ENCODE data around the gene OR13C9.
"Not testable (repeated sequence)": the region's sequence is repeated elsewhere in the genome, so short reads cannot be mapped to it uniquely, and the experiment has no call there.

Gene OR13C9

DNA sequence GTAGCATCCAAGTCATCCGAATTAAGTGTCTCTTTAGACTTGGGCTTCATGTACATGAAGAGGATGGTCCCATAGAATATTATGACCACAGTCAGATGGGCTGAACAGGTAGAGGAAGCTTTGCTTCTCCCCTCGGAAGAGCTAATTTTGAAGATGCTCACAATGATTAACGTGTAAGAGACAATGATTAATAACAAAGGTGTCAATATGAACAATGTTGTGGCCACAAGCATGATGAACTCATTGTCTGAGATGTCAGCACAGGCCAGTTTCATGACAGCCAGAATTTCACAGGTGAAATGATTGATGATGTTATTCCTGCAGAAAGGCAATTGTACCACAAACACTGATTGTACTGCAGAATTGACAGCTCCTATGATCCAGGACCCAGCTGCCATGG, 13.2 kb downstream of the OR13C9 start:
- TF ChIP-seq, protein P1, sequence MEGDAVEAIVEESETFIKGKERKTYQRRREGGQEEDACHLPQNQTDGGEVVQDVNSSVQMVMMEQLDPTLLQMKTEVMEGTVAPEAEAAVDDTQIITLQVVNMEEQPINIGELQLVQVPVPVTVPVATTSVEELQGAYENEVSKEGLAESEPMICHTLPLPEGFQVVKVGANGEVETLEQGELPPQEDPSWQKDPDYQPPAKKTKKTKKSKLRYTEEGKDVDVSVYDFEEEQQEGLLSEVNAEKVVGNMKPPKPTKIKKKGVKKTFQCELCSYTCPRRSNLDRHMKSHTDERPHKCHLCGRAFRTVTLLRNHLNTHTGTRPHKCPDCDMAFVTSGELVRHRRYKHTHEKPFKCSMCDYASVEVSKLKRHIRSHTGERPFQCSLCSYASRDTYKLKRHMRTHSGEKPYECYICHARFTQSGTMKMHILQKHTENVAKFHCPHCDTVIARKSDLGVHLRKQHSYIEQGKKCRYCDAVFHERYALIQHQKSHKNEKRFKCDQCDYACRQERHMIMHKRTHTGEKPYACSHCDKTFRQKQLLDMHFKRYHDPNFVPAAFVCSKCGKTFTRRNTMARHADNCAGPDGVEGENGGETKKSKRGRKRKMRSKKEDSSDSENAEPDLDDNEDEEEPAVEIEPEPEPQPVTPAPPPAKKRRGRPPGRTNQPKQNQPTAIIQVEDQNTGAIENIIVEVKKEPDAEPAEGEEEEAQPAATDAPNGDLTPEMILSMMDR (IDR thresholded peaks at IDR 0.05; ENCODE audit: poor library complexity, severe bottlenecking) = no peak
- H3K36me3 ChIP-seq (ENCODE audit: low read depth) = no peaks in the 10 kb centered on the region
- peaks cover 5% of the 10 kb centered on the region for H3K27me3 ChIP-seq (ENCODE audit: insufficient read depth, poor library complexity, severe bottlenecking)
- no peak overlapping the region for H3K4me3 ChIP-seq (ENCODE audit: severe bottlenecking)
- no peaks in the 10 kb centered on the region for H3K9me3 ChIP-seq (ENCODE audit: severe bottlenecking)
- H3K4me1 ChIP-seq (ENCODE audit: insufficient read depth, poor library complexity, severe bottlenecking) = no peaks in the 10 kb centered on the region
- no peak overlapping the region for H3K27ac ChIP-seq (ENCODE audit: poor library complexity, severe bottlenecking)
- ATAC-seq (ENCODE audit: low read depth) (no peak), DNase-seq (ENCODE audit: low spot score) (no peak)

DNA sequence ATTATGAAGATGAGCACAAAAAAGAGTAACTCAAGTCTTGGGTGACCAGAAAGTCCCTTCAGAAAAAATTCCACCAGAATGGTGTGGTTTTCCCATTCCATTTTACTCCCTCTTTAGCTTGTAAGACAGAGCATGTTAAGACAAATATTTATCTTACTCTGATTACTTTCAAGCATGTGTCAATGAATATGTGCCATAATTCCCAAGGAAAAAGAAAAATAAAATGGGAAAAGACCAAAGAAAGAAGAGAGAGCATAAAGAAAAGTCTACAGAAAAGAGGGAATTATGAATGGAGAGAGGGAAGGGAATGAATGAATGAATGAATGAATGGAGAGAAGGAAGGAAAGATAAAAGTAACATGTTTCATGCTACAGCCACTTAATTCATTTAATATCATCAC, 18.7 kb downstream of the OR13C9 start, which contains the start of gene OR13C5:
Gene OR13C5, minus strand, starts transcription at position 101 of the 400 bp plus-strand sequence. Its CDS starts 0 bp downstream, at position 101.
- H3K9me3 ChIP-seq (ENCODE audit: severe bottlenecking); DNase-seq (ENCODE audit: low spot score); H3K27ac ChIP-seq (ENCODE audit: poor library complexity, severe bottlenecking); ATAC-seq (ENCODE audit: low read depth); H3K4me1 ChIP-seq (ENCODE audit: insufficient read depth, poor library complexity, severe bottlenecking); H3K4me3 ChIP-seq (ENCODE audit: severe bottlenecking); H3K27me3 ChIP-seq (ENCODE audit: insufficient read depth, poor library complexity, severe bottlenecking); H3K36me3 ChIP-seq (ENCODE audit: low read depth): not testable (repeated sequence)

- DNase-seq (ENCODE audit: low spot score); H3K9me3 ChIP-seq (ENCODE audit: severe bottlenecking); H3K4me3 ChIP-seq (ENCODE audit: severe bottlenecking); H3K27ac ChIP-seq (ENCODE audit: poor library complexity, severe bottlenecking); H3K27me3 ChIP-seq (ENCODE audit: insufficient read depth, poor library complexity, severe bottlenecking); ATAC-seq (ENCODE audit: low read depth); H3K4me1 ChIP-seq (ENCODE audit: insufficient read depth, poor library complexity, severe bottlenecking); H3K36me3 ChIP-seq (ENCODE audit: low read depth): not testable (repeated sequence)
Observed at GRCh38 chr9:104598749-104599148, 19.3 kb downstream of the OR13C9 start.

DNA sequence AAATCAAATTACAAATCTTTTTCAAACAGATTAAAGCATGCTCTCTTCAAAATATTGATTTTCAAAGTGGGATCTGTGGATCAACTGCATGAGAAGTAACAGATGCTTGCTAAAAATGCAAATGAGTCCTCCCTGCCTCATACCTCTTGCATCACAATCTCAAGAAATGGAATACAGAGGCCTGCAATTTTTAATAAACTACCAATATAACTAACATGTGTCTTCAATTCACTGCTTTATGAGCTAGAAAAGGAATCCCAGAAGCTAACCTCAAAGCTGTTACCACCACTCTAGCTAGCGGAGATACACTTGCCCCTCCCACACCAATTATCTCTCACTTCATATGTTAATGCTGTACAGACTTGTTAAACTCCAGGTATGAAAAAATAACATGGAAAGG, 28.4 kb downstream of the OR13C9 start:
- H3K27me3 ChIP-seq (ENCODE audit: insufficient read depth, poor library complexity, severe bottlenecking) = no peaks in the 10 kb centered on the region
- ATAC-seq (ENCODE audit: low read depth) (no peak), DNase-seq (ENCODE audit: low spot score) (no peak)
- H3K36me3 ChIP-seq (ENCODE audit: low read depth) = no peaks in the 10 kb centered on the region
- no peak overlapping the region for H3K4me3 ChIP-seq (ENCODE audit: severe bottlenecking)
- H3K27ac ChIP-seq (ENCODE audit: poor library complexity, severe bottlenecking) = no peak overlapping the region
- no peaks in the 10 kb centered on the region for H3K9me3 ChIP-seq (ENCODE audit: severe bottlenecking)
- TF ChIP-seq, protein P1 (IDR thresholded peaks at IDR 0.05; ENCODE audit: poor library complexity, severe bottlenecking) = no peak
- no peaks in the 10 kb centered on the region for H3K4me1 ChIP-seq (ENCODE audit: insufficient read depth, poor library complexity, severe bottlenecking)

GRCh38 chr9:104586496-104587180, 31.4 kb downstream of the OR13C9 start:
- Histone ChIP-seq H3K4me1 (ENCODE audit: insufficient read depth, poor library complexity, severe bottlenecking) (no peaks in the 10 kb centered on the region), H3K4me3 (ENCODE audit: severe bottlenecking) (no peak overlapping the region), H3K36me3 (ENCODE audit: low read depth) (no peaks in the 10 kb centered on the region), H3K9me3 (ENCODE audit: severe bottlenecking) (no peaks in the 10 kb centered on the region), H3K27me3 (ENCODE audit: insufficient read depth, poor library complexity, severe bottlenecking) (no peaks in the 10 kb centered on the region), H3K27ac (ENCODE audit: poor library complexity, severe bottlenecking) (no peak overlapping the region)
- ATAC-seq (ENCODE audit: low read depth) (no peak), DNase-seq (ENCODE audit: low spot score) (no peak)
- TF ChIP-seq, protein P1 (IDR thresholded peaks at IDR 0.05; ENCODE audit: poor library complexity, severe bottlenecking) = no peak

- H3K4me1 ChIP-seq (ENCODE audit: insufficient read depth, poor library complexity, severe bottlenecking) = no peaks in the 10 kb centered on the region
- TF ChIP-seq, protein P1 (IDR thresholded peaks at IDR 0.05; ENCODE audit: poor library complexity, severe bottlenecking) = no peak
- no peaks in the 10 kb centered on the region for H3K36me3 ChIP-seq (ENCODE audit: low read depth)
- no peak overlapping the region for H3K27ac ChIP-seq (ENCODE audit: poor library complexity, severe bottlenecking)
- DNase-seq (ENCODE audit: low spot score) (no peak), ATAC-seq (ENCODE audit: low read depth) (no peak)
- no peaks in the 10 kb centered on the region for H3K27me3 ChIP-seq (ENCODE audit: insufficient read depth, poor library complexity, severe bottlenecking)
- no peaks in the 10 kb centered on the region for H3K9me3 ChIP-seq (ENCODE audit: severe bottlenecking)
- H3K4me3 ChIP-seq (ENCODE audit: severe bottlenecking) = no peak overlapping the region
Observed at GRCh38 chr9:104580562-104580961, 37.4 kb downstream of the OR13C9 start.

All from RWPE2 (cell line).